ENCODE results near the gene ATG13. TPM values are rescaled to one million over a fixed set of nuclear protein-coding genes. Genes with fewer than 3 reads are reported as not detected.

ATG13 gene
- polyA plus RNA-seq, 1 of the 3 experiments (the other 2 are of a cell fraction): 39.4 TPM

- TF ChIP-seq CTCF (IDR thresholded peaks at IDR 0.05): no peak
These were observed 57.3 kb downstream of the ATG13 start (continued) for GRCh38 chr11:46674463-46675287.

GRCh38 chr11:46675288-46675851 lies 58.0 kb downstream of the ATG13 start:
- H3F3A ChIP-seq (replicated peaks; ENCODE audit: insufficient read depth): peaks cover 7% of the 10 kb centered on the region
- H3K27me3 ChIP-seq (ENCODE audit: insufficient read depth): no peaks in the 10 kb centered on the region
- H3K9ac ChIP-seq: no peak overlapping the region
- peaks cover 28 to 62% of the 10 kb centered on the region in 2 experiments for H3K36me3 ChIP-seq (replicated peaks in 1 of 2; ENCODE audit: control insufficient read depth in 1 of 2, insufficient read depth in 2 of 2, low read length in 1 of 2)
- TF ChIP-seq SIN3A (IDR thresholded peaks at IDR 0.05; ENCODE audit: borderline replicate concordance, low read depth, low read length) (no peak), POLR2AphosphoS5 (IDR thresholded peaks at IDR 0.05; ENCODE audit: low read depth, low read length) (no peak), NRF1 (IDR thresholded peaks at IDR 0.05; ENCODE audit: low read depth, low read length) (no peak), FOSL2 (IDR thresholded peaks at IDR 0.05; ENCODE audit: borderline replicate concordance, low read depth) (no peak), NFIC (IDR thresholded peaks at IDR 0.05; ENCODE audit: borderline replicate concordance) (no peak)
- DNase-seq: no peak
- ChIA-PET CTCF (interaction anchor here (0.6 to 1.4 kb wide), 3 partner anchors 24 to 286 kb away, joined by 3 to 5 read pairs (median 4); no protein-coding TSS in a partner anchor), POLR2A (interaction anchor here (1.5 kb wide), 1 partner anchor 15 kb away, joined by 3 read pairs; no protein-coding TSS in a partner anchor)
- H3K4me2 ChIP-seq: no peak overlapping the region
- H3K4me3 ChIP-seq (ENCODE audit: low read depth in 2 of 2, low read length in 1 of 2): no peak overlapping the region
- peak overlapping the region; percentile 18 to 62; a peak in 2 of 4 replicates for H3K27ac ChIP-seq (ENCODE audit: low read depth in 2 of 2, low read length in 1 of 2)
- peaks cover 0 to 15% of the 10 kb centered on the region in 2 experiments; a peak in 1 of 4 replicates for H3K4me1 ChIP-seq (ENCODE audit: control insufficient read depth in 1 of 2, insufficient read depth in 2 of 2, low read depth in 1 of 2, low read length in 1 of 2)
- H2AFZ ChIP-seq (ENCODE audit: low read depth): no peak overlapping the region
- no peaks in the 10 kb centered on the region for H3K9me3 ChIP-seq
- no peaks in the 10 kb centered on the region for H4K20me1 ChIP-seq (ENCODE audit: insufficient read depth)
- H3K79me2 ChIP-seq (ENCODE audit: insufficient read depth): no peaks in the 10 kb centered on the region
- no peaks in the 10 kb centered on the region for H3K9me2 ChIP-seq
- 61% methylated on average over 4 of the region's 4 CpGs for WGBS (ENCODE audit: low lambda C conversion rate)

- Histone ChIP-seq H3K9ac (no peak overlapping the region), H3K4me3 (ENCODE audit: low read depth in 2 of 2, low read length in 1 of 2) (no peak overlapping the region), H3K36me3 (replicated peaks in 1 of 2; ENCODE audit: control insufficient read depth in 1 of 2, insufficient read depth in 2 of 2, low read length in 1 of 2) (peaks cover 22 to 64% of the 10 kb centered on the region in 2 experiments), H3K9me3 (no peaks in the 10 kb centered on the region), H3K79me2 (ENCODE audit: insufficient read depth) (no peaks in the 10 kb centered on the region), H3K4me1 (ENCODE audit: control insufficient read depth in 1 of 2, insufficient read depth in 2 of 2, low read depth in 1 of 2, low read length in 1 of 2) (peaks cover 0 to 15% of the 10 kb centered on the region in 2 experiments; a peak in 1 of 4 replicates), H2AFZ (ENCODE audit: low read depth) (no peak overlapping the region), H3K27ac (ENCODE audit: low read depth in 2 of 2, low read length in 1 of 2) (peak overlapping the region; percentile 18 to 62; a peak in 2 of 4 replicates), H3K4me2 (no peak overlapping the region), H4K20me1 (ENCODE audit: insufficient read depth) (no peaks in the 10 kb centered on the region), H3K27me3 (ENCODE audit: insufficient read depth) (no peaks in the 10 kb centered on the region), H3F3A (replicated peaks; ENCODE audit: insufficient read depth) (peaks cover 4% of the 10 kb centered on the region), H3K9me2 (no peaks in the 10 kb centered on the region)
- no peak for DNase-seq
- TF ChIP-seq EZH2phosphoT487 (IDR thresholded peaks at IDR 0.05; ENCODE audit: borderline replicate concordance, low read depth) (no peak), REST (IDR thresholded peaks at IDR 0.05; ENCODE audit: low read depth, low read length) (no peak), TAF1 (IDR thresholded peaks at IDR 0.05; ENCODE audit: borderline replicate concordance, low read depth, low read length) (no peak), POLR2AphosphoS5 (IDR thresholded peaks at IDR 0.05; ENCODE audit: low read depth, low read length) (0 out of 2 replicates have a peak, but pooled peaks have one; percentile 6), FOXM1 (IDR thresholded peaks at IDR 0.05; ENCODE audit: low read depth) (no peak), SMC3 (IDR thresholded peaks at IDR 0.05; ENCODE audit: low read depth, low read length) (no peak), YY1 (IDR thresholded peaks at IDR 0.05; ENCODE audit: low read depth) (no peak)
- CTCF ChIA-PET: interaction anchor here (0.6 kb wide), 1 partner anchor 23 kb away, joined by 3 read pairs; no protein-coding TSS in a partner anchor
- 83% methylated on average over 7 of the region's 7 CpGs for WGBS (ENCODE audit: low lambda C conversion rate)
- POLR2A ChIA-PET: no interaction called here
These were observed 58.6 kb downstream of the ATG13 start for GRCh38 chr11:46675949-46676348.

All from SK-N-SH (cell line).